BLaER1 treated with 17β-estradiol and CSF1 and Interleukin-3, amounts not matched to agents 10 nM and 100 nM (cell line): ENCODE data around the gene CYSLTR2.
"Not testable (repeated sequence)": the region's sequence is repeated elsewhere in the genome, so short reads cannot be mapped to it uniquely, and the experiment has no call there.

Source experiments
- H3K27ac ChIP-seq, 11 experiments: shearing (Covaris generic); formaldehyde crosslinking; 2 replicates each; pipeline ENCODE4 v1.8.1; 2022
- H3K27me3 ChIP-seq, 11 experiments: shearing (Covaris generic); formaldehyde crosslinking; 2 replicates each; pipeline ENCODE4 v1.8.1; 2022
- H3K36me3 ChIP-seq, 11 experiments: shearing (Covaris generic); formaldehyde crosslinking; 2 replicates each; pipeline ENCODE4 v1.8.1; 2022
- H3K4me1 ChIP-seq, 10 experiments: shearing (Covaris generic); formaldehyde crosslinking; 2 replicates each; pipeline ENCODE4 v1.8.1; 2022
- H3K4me2 ChIP-seq, 11 experiments: shearing (Covaris generic); formaldehyde crosslinking; 2 replicates each; pipeline ENCODE4 v1.8.1; 2022
- H3K4me3 ChIP-seq, 10 experiments: shearing (Covaris generic); formaldehyde crosslinking; 2 replicates each; pipeline ENCODE4 v1.8.1; 2022
- H3K9ac ChIP-seq, 11 experiments: shearing (Covaris generic); formaldehyde crosslinking; 2 replicates each; pipeline ENCODE4 v1.8.1; 2022
- H3K9me3 ChIP-seq, 11 experiments: shearing (Covaris generic); formaldehyde crosslinking; replicated peaks in 1 of 11; 2 replicates each; pipeline ENCODE4 v1.8.1; 2022
- H4K20me1 ChIP-seq, 11 experiments: shearing (Covaris generic); formaldehyde crosslinking; 2 replicates each; pipeline ENCODE4 v1.8.1; 2022
- Cebpa-rat ChIP-seq, 11 experiments: shearing (Covaris generic); IDR thresholded peaks; 2 replicates each; pipeline ENCODE4 v1.8.1; 2022

The CYSLTR2 gene

DNA sequence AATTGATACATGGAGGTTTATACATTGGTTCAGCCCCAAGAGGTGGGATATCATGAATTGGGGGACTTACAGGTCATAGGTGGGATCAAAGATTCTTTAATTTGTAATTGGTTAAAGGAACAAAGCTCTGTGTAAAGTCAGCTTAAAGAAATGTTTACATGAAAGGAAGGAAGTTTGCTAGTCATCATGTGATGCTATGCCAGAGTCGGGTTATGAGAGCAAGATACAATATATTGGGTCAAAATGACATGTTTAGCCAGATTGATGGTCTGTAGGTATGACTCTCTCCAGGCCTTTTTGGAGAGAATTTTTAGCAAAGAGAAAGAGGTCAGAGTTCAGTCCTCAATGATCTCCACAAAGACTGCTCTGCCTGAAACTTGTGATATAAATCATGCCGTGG lies 5.3 kb upstream of the CYSLTR2 start:
- Histone ChIP-seq H3K4me3 (no peak overlapping the region), H3K27ac (no peak overlapping the region), H3K36me3 (no peaks in the 10 kb centered on the region), H3K4me1 (peaks cover 4 to 39% (median 8%) of the 10 kb centered on the region in 10 experiments; a peak in 18 of 20 replicates), H3K9ac (no peak overlapping the region), H3K27me3 (no peaks in the 10 kb centered on the region), H3K9me3 (no peaks in the 10 kb centered on the region), H4K20me1 (no peaks in the 10 kb centered on the region), H3K4me2 (peak overlapping the region in 1 of 11 experiments; percentile 25; a peak in 2 of 22 replicates)
- no peak for TF ChIP-seq Cebpa-rat (IDR thresholded peaks at IDR 0.05)

DNA sequence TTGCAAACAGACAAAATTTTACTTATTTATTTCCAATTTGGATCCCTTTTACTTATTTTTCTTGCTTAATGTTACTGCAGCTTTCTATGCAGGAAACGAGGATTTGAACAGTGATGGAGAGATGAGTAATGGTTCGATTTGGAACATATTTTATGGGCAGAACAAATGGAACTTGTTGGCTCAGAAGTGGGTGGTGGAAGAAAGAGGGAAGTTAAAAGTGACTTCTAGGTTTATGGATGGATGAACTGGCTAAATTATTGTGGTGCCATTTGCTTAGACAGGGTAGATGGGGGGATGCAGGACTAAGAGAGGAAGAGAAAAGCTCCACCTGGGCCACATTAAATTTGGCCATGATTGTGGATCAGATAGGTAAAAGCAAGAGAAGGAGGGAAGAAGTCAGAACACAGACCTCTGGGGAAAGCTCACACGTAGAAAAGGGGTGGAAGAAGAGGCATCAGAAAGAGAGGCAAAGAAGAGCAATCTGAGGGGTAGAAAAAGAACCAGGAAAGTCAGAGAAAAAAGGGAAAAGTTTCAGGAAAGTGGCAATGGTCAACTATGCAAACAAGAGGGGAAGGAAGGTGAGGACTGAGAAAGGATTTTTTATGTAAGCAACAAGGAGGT lies 768 bp upstream of the CYSLTR2 start:
- no peak for TF ChIP-seq Cebpa-rat (IDR thresholded peaks at IDR 0.05)
- Histone ChIP-seq H3K4me2 (peak overlapping the region; percentile 22 to 76 (median 62); a peak in 21 of 22 replicates), H3K9ac (peak overlapping the region in 2 of 11 experiments; percentile 19 to 36; a peak in 2 of 22 replicates), H3K27me3 (no peaks in the 10 kb centered on the region), H3K9me3 (no peaks in the 10 kb centered on the region), H3K27ac (peak overlapping the region in 4 of 11 experiments; percentile 31 to 77 (median 52); a peak in 7 of 22 replicates), H3K4me3 (no peak overlapping the region), H3K36me3 (no peaks in the 10 kb centered on the region), H3K4me1 (peaks cover 8 to 47% (median 13%) of the 10 kb centered on the region in 10 experiments; a peak in 18 of 20 replicates), H4K20me1 (no peaks in the 10 kb centered on the region)

DNA sequence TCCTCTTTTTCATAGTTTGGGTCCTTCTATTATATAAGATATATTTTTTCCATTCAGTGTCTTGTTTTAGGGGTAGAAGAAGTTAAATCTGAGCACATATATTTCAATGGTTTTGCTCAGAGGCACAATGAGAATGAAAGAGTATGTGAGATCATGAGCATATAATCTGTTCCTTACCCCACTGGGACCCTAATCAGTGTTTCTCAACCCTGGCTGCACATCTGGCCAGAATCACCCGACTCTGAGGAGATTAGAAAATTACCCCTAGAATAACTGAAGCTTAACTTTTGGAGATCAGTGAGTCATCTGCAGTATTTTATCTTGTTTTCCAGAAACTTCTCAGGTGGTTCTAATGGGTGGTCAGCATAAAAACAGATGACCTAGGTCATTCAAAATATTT lies 782 bp downstream of the CYSLTR2 start:
- no peak overlapping the region for H3K9ac ChIP-seq
- no peaks in the 10 kb centered on the region for H3K36me3 ChIP-seq
- no peak overlapping the region for H3K4me3 ChIP-seq
- peak overlapping the region in 1 of 11 experiments; percentile 76; a peak in 1 of 22 replicates for H3K4me2 ChIP-seq
- TF ChIP-seq Cebpa-rat (IDR thresholded peaks at IDR 0.05) = no peak
- H3K27me3 ChIP-seq = no peaks in the 10 kb centered on the region
- H3K27ac ChIP-seq = no peak overlapping the region
- H3K9me3 ChIP-seq = no peaks in the 10 kb centered on the region
- H4K20me1 ChIP-seq = no peaks in the 10 kb centered on the region
- peaks cover 8 to 41% (median 13%) of the 10 kb centered on the region in 10 experiments; a peak in 18 of 20 replicates for H3K4me1 ChIP-seq

DNA sequence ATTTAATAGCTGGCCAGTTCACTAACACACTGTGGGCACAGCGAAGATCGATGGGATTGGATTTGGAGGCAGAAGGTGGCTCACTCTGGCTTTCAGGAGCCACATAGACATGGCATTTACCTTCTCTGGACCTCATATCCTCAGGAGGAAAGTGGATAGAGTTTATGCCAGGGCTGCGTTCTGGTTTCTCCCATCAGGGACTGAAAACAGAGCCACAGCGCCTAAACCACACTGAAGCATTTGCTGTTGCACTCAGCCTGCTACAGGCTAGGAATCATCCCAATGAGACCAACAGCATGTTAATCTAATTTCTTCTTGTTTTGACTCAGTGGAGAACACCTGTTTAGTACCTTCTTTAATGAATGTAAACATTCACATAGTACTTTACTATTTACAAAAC lies 1.6 kb downstream of the CYSLTR2 start:
- TF ChIP-seq Cebpa-rat (IDR thresholded peaks at IDR 0.05) = no peak
- Histone ChIP-seq H3K9ac (no peak overlapping the region), H3K9me3 (no peaks in the 10 kb centered on the region), H4K20me1 (no peaks in the 10 kb centered on the region), H3K27ac (no peak overlapping the region), H3K4me3 (no peak overlapping the region), H3K27me3 (no peaks in the 10 kb centered on the region), H3K4me1 (peaks cover 11 to 41% (median 19%) of the 10 kb centered on the region in 10 experiments), H3K36me3 (no peaks in the 10 kb centered on the region), H3K4me2 (no peak overlapping the region)

DNA sequence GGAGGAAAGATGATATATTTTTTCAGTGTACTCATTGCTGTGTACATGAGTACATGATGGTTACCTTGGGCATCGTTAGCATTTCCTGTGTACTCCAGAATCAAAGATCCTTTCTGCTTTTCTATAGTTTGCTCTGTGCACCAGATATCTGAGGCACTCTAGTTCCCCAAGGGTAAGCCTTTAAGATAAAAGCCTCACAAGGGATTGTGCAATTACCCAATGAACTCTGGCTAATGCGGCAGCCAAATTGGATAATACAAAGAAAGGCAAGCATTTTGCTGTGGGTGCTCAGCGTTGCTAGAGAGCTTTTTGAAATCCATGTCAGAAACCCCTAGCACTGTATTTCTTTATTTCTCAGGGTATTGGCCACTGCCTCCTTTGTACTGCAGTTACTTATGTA lies 2.9 kb downstream of the CYSLTR2 start:
- H3K4me1 ChIP-seq = peaks cover 18 to 49% (median 29%) of the 10 kb centered on the region in 10 experiments
- no peaks in the 10 kb centered on the region for H3K27me3 ChIP-seq
- no peak overlapping the region for H3K27ac ChIP-seq
- no peaks in the 10 kb centered on the region for H3K9me3 ChIP-seq
- H3K4me2 ChIP-seq = no peak overlapping the region
- no peaks in the 10 kb centered on the region for H3K36me3 ChIP-seq
- H4K20me1 ChIP-seq = no peaks in the 10 kb centered on the region
- H3K9ac ChIP-seq = no peak overlapping the region
- peak in 1 of 11 experiments; percentile 40; a peak in 1 of 22 replicates for TF ChIP-seq Cebpa-rat (IDR thresholded peaks at IDR 0.05)
- H3K4me3 ChIP-seq = no peak overlapping the region

GRCh38 chr13:48660361-48661076 lies 6.8 kb downstream of the CYSLTR2 start:
- no peaks in the 10 kb centered on the region for H4K20me1 ChIP-seq
- peak overlapping the region in 3 of 10 experiments; percentile 20 to 27 (median 21); a peak in 4 of 20 replicates for H3K4me3 ChIP-seq
- peaks cover 10 to 36% (median 17%) of the 10 kb centered on the region in 10 experiments; a peak in 19 of 20 replicates for H3K4me1 ChIP-seq
- peak overlapping the region; percentile 18 to 94 (median 54); a peak in 21 of 22 replicates for H3K4me2 ChIP-seq
- peaks cover 0 to 16% (median 6%) of the 10 kb centered on the region in 11 experiments; a peak in 11 of 22 replicates for H3K9me3 ChIP-seq
- H3K9ac ChIP-seq = peak overlapping the region in 7 of 11 experiments; percentile 32 to 73 (median 63); a peak in 13 of 22 replicates
- no peaks in the 10 kb centered on the region for H3K27me3 ChIP-seq
- peak in 1 of 11 experiments; percentile 10; a peak in 1 of 22 replicates for TF ChIP-seq Cebpa-rat (IDR thresholded peaks at IDR 0.05)
- no peaks in the 10 kb centered on the region for H3K36me3 ChIP-seq
- peak overlapping the region in 8 of 11 experiments; percentile 42 to 82 (median 67); a peak in 16 of 22 replicates for H3K27ac ChIP-seq

GRCh38 chr13:48661107-48661506 lies 7.4 kb downstream of the CYSLTR2 start:
- H3K4me2 ChIP-seq = peak overlapping the region in 10 of 11 experiments; percentile 18 to 94 (median 60); a peak in 15 of 22 replicates
- no peak for TF ChIP-seq Cebpa-rat (IDR thresholded peaks at IDR 0.05)

GRCh38 chr13:48662226-48662625 lies 8.5 kb downstream of the CYSLTR2 start:
- no peak overlapping the region for H3K27ac ChIP-seq
- no peak overlapping the region for H3K9ac ChIP-seq
- H3K4me2 ChIP-seq = peak overlapping the region in 1 of 11 experiments; percentile 66; a peak in 1 of 22 replicates
- H3K9me3 ChIP-seq = peaks cover 15 to 33% (median 23%) of the 10 kb centered on the region in 11 experiments
- H3K36me3 ChIP-seq = no peaks in the 10 kb centered on the region
- H3K27me3 ChIP-seq = no peaks in the 10 kb centered on the region
- no peak for TF ChIP-seq Cebpa-rat (IDR thresholded peaks at IDR 0.05)
- no peaks in the 10 kb centered on the region for H4K20me1 ChIP-seq
- H3K4me3 ChIP-seq = no peak overlapping the region
- peaks cover 10 to 36% (median 17%) of the 10 kb centered on the region in 10 experiments; a peak in 19 of 20 replicates for H3K4me1 ChIP-seq

More at GRCh38 chr13:48661107-48661506, 7.4 kb downstream of the CYSLTR2 start:
- Histone ChIP-seq H3K4me1 (peaks cover 10 to 36% (median 17%) of the 10 kb centered on the region in 10 experiments; a peak in 19 of 20 replicates), H4K20me1 (no peaks in the 10 kb centered on the region), H3K9ac (peak overlapping the region in 1 of 11 experiments; percentile 13; a peak in 2 of 22 replicates), H3K36me3 (no peaks in the 10 kb centered on the region), H3K9me3 (peaks cover 4 to 22% (median 12%) of the 10 kb centered on the region in 11 experiments; a peak in 21 of 22 replicates), H3K27ac (peak overlapping the region in 7 of 11 experiments; percentile 42 to 82 (median 70); a peak in 10 of 22 replicates), H3K27me3 (no peaks in the 10 kb centered on the region), H3K4me3 (no peak overlapping the region)

- H3K4me3 ChIP-seq = no peak overlapping the region
- H3K4me1 ChIP-seq = peaks cover 0 to 5% (median 0%) of the 10 kb centered on the region in 10 experiments; a peak in 2 of 20 replicates
- H3K9ac ChIP-seq = no peak overlapping the region
- H3K36me3 ChIP-seq = no peaks in the 10 kb centered on the region
- TF ChIP-seq Cebpa-rat (IDR thresholded peaks at IDR 0.05) = no peak
- H3K27ac ChIP-seq = no peak overlapping the region
- H3K4me2 ChIP-seq = no peak overlapping the region
- no peaks in the 10 kb centered on the region for H3K27me3 ChIP-seq
- peaks cover 52 to 74% (median 66%) of the 10 kb centered on the region in 11 experiments for H3K9me3 ChIP-seq
- no peaks in the 10 kb centered on the region for H4K20me1 ChIP-seq
Measured at GRCh38 chr13:48667136-48667535, 13.4 kb downstream of the CYSLTR2 start.

DNA sequence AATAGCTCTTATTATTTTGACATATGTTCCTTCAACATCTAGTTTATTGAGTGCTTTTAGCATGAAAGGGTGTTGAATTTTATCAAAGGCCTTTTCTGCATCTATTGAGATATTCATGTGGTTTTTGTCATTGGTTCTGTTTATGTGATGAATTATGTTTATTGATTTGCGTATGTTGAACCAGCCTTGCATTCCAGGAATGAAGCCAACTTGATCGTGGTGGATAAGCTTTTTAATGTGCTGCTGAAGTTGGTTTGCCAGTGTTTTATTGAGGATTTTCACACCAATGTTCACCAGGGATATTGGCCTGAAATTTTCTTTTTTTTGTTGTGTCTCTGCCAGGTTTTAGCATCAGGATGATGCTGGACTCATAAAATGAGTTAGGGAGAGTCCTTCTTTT lies 17.7 kb downstream of the CYSLTR2 start:
- not testable (repeated sequence) for H3K4me1 ChIP-seq, H3K27ac ChIP-seq
- H3K9me3 ChIP-seq = peaks cover 46 to 80% (median 56%) of the 10 kb centered on the region in 11 experiments

More for the DNA sequence above, 17.7 kb downstream of the CYSLTR2 start:
- H3K9ac ChIP-seq, H3K4me2 ChIP-seq, H4K20me1 ChIP-seq, H3K4me3 ChIP-seq, H3K27me3 ChIP-seq, H3K36me3 ChIP-seq: not testable (repeated sequence)
